Type B pancreatic cell (in vitro differentiated cells): ENCODE results near the gene PIEZO1. TPM values are rescaled to one million over a fixed set of nuclear protein-coding genes. Genes with fewer than 3 reads are reported as not detected.

Experiments used
- DNase-seq: peaks from one replicate; pipeline ENCODE4 v3.0.0; 2021; ENCODE audit warnings: mixed read lengths; ENCODE audit not compliant: unreplicated experiment; ENCODE audit errors: extremely low spot score
- H3K27ac Mint-ChIP-seq: 2 replicates; pipeline ENCODE4 v1.8.0; 2021; ENCODE audit warnings: mild to moderate bottlenecking, mixed read lengths
- H3K27me3 Mint-ChIP-seq: 2 replicates; pipeline ENCODE4 v1.8.0; 2021; ENCODE audit warnings: mixed read lengths
- H3K36me3 Mint-ChIP-seq: 2 replicates; pipeline ENCODE4 v1.8.0; 2021; ENCODE audit warnings: mixed read lengths
- H3K4me1 Mint-ChIP-seq: one replicate; pipeline ENCODE4 v1.8.0; 2021; ENCODE audit warnings: mixed read lengths; ENCODE audit not compliant: unreplicated experiment
- H3K4me3 Mint-ChIP-seq: 2 replicates; pipeline ENCODE4 v1.8.0; 2021; ENCODE audit warnings: mild to moderate bottlenecking, mixed read lengths
- H3K9me3 Mint-ChIP-seq: 2 replicates; pipeline ENCODE4 v1.8.0; 2021; ENCODE audit warnings: mixed read lengths
- CTCF ChIP-seq: fragments of 200-600 bp; sonication (generic); conservative IDR thresholded peaks from 2 replicates; pipeline ENCODE4 v1.5.0; 2021; ENCODE audit warnings: antibody characterized with exemption, mild to moderate bottlenecking
- total RNA-seq: library from RNA; stranded (reverse); gene quantifications from 2 replicates; pipeline ENCODE4 v1.2.1, GENCODE V29; 2021; ENCODE audit warnings: low replicate concordance

The PIEZO1 gene
- total RNA-seq, 1 donor from 2014 or later = 33.3 TPM

DNA sequence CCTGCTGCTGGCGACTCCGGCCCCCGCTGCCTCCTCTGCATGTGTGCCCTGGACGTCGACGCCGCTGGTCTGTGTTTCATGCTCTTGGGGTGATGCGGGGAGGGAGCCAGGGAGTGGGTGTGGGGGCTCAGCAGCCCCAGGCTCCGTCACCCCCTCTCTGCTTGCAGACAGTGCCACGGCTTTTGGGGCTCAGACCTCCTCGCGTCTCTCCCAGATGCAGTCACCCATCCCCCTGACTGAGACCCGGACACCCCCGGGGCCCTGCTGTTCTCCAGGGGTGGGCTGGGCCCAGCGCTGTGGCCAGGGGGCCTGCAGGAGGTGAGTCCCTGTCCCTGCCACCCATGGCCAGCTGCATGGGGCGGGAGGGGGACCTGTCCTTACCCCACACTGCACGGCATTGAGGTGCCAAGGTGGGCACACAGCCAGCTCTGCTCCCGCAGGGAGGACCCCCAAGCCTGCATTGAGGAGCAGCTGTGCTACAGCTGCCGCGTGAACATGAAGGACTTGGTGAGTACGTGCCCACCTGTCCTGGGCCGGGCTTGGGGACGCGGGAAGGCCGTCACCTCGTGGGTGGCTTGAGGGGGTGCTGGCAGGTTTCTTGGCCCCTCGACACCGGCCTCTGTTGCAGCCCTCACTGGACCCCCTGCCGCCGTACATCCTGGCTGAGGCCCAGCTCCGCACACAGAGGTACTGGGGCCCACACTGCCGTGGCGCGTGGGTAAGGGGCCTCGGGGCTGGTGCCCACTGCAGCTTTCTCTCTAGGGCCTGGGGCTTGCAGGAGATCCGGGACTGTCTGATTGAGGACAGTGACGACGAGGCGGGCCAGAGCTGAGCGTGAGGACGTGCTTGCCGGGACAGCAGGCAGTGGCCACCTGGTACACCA, 70.4 kb downstream of the PIEZO1 start:
- DNase-seq = no peak
- Mint-ChIP-seq H3K27ac (no peak overlapping the region), H3K36me3 (no peaks in the 10 kb centered on the region), H3K27me3 (no peaks in the 10 kb centered on the region), H3K4me1 (no peaks in the 10 kb centered on the region), H3K9me3 (no peaks in the 10 kb centered on the region), H3K4me3 (no peak overlapping the region)
- no peak for TF ChIP-seq CTCF

DNA sequence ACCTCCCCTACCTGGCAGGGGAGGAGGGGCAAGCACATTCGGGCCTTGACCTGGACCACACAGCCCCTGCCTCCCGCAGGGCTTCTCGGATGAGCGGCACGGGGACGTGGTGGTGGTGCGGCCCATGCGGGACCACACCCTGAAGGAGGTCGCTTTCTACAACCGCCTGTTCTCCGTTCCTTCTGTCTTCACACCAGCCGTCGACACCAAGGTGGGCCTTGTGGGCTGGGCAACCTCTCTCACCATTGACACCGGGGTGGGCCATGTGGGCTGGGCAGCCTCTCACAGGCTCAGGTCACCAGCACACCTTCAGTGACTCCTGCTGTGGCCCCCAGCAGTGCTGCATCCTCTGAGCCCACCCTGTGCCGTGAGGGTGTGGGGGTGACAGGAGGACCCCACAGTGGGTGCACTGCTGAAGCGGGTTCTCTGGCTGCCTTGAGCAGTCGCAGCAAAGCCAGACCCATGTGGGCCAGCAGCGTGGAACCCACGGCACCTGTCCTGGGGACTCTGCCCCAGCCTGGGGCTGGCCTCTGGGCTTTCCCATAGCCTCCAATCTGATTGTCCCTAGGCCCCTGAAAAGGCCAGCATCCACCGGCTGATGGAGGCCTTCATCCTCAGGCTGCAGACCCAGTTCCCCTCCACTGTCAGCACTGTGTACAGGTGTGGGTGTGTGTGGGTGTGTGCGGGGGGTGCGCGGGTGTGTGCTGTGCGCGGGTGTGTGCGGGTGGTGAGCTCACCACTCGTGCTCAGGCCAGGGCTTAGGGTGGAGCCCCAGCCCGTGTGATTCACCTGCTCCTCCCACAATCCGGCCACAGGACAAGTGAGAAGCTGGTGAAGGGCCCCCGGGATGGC, 71.2 kb downstream of the PIEZO1 start:
- no peaks in the 10 kb centered on the region for H3K27me3 Mint-ChIP-seq
- no peak for TF ChIP-seq CTCF

GRCh38 chr16:88713054-88713453, 72.0 kb downstream of the PIEZO1 start:
- H3K4me3 Mint-ChIP-seq = no peak overlapping the region
- DNase-seq = no peak
- no peak overlapping the region for H3K27ac Mint-ChIP-seq
- no peaks in the 10 kb centered on the region for H3K27me3 Mint-ChIP-seq
- no peak for TF ChIP-seq CTCF
- no peaks in the 10 kb centered on the region for H3K36me3 Mint-ChIP-seq
- no peaks in the 10 kb centered on the region for H3K9me3 Mint-ChIP-seq
- H3K4me1 Mint-ChIP-seq = no peaks in the 10 kb centered on the region

More for the DNA sequence above, 71.2 kb downstream of the PIEZO1 start:
- Mint-ChIP-seq H3K4me1 (no peaks in the 10 kb centered on the region), H3K36me3 (no peaks in the 10 kb centered on the region), H3K4me3 (no peak overlapping the region), H3K27ac (no peak overlapping the region), H3K9me3 (no peaks in the 10 kb centered on the region)
- no peak for DNase-seq

DNA sequence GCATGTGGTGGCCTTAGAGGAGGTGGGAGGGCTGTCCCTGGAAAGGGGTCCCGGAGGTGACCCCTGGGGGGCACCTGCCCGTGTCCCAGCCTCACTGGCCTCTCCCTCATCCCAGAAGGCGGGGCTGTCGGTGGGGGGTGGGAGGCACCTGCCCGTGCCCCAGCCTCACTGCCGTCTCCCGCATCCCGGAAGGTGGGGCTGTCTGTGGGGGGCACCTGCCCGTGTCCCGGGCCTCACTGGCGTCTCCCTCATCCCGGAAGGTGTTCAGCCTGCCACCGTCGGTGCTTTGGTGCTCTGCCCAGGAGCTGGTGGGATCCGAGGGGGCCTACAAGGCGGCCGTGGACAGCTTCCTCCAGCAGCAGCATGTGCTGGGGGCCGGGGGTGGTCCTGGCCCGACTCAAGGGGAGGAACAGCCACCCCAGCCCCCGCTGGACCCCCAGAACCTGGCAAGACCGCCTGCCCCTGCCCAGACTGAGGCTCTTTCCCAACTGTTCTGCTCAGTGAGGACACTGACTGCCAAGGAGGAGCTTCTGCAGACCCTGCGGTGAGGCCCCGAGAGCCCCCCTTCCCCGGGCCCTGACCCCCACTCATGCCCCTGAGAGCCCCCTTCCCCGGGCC, 72.5 kb downstream of the PIEZO1 start:
- no peak overlapping the region for H3K27ac Mint-ChIP-seq
- no peaks in the 10 kb centered on the region for H3K9me3 Mint-ChIP-seq
- no peak overlapping the region for H3K4me3 Mint-ChIP-seq
- DNase-seq = no peak
- no peaks in the 10 kb centered on the region for H3K36me3 Mint-ChIP-seq
- no peak for TF ChIP-seq CTCF
- H3K4me1 Mint-ChIP-seq = peaks cover 1% of the 10 kb centered on the region
- no peaks in the 10 kb centered on the region for H3K27me3 Mint-ChIP-seq

- Mint-ChIP-seq H3K4me1 (peaks cover 7% of the 10 kb centered on the region), H3K27me3 (no peaks in the 10 kb centered on the region), H3K27ac (no peak overlapping the region), H3K4me3 (no peak overlapping the region), H3K9me3 (no peaks in the 10 kb centered on the region), H3K36me3 (no peaks in the 10 kb centered on the region)
- DNase-seq = no peak
- no peak for TF ChIP-seq CTCF
Observed at GRCh38 chr16:88711750-88712340, 73.2 kb downstream of the PIEZO1 start.
